RWPE1 (cell line): ENCODE data around the gene SLC9A1.

Experiments
- CTCF ChIA-PET: fragments of 350-600 bp; sonication (Branson Sonifier 250); formaldehyde crosslinking; extraction: SDS; loops from one replicate; lab custom pipeline; 2021; lab: Yijun Ruan, JAX
- POLR2A ChIA-PET: fragments of 400-600 bp; formaldehyde crosslinking; extraction: SDS; loops from one replicate; lab custom pipeline; 2020; ENCODE audit warnings: antibody characterized with exemption; ENCODE audit not compliant: low non-redundant PET; lab: Yijun Ruan, JAX
- DNase-seq: peaks from one replicate; pipeline ENCODE4 v3.0.0; 2012; ENCODE audit warnings: low spot score
- H3K27ac ChIP-seq: fragments of 450-650 bp; 2 replicates; pipeline ENCODE4 v1.5.1; 2017
- TF ChIP-seq, protein P1 (sequence below): fragments of 450-650 bp; conservative IDR thresholded peaks from 2 replicates; pipeline ENCODE4 v1.5.1; 2017; ENCODE audit warnings: low read depth, mild to moderate bottlenecking

SLC9A1 gene

DNA sequence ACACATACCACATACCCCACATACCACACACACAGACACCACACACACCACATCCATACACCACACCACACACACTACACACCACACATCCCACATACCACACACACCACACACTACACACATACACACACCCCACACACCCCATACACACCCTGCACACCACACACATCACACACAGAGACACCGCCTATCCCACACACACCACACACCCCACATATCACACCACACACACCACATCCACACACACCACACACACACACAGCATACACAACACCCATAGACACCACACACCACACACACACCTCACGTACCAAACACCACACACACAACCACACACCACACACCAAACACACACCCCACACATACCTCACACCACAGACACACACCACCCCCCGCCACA lies 68.3 kb downstream of the SLC9A1 start:
- TF ChIP-seq, protein P1, sequence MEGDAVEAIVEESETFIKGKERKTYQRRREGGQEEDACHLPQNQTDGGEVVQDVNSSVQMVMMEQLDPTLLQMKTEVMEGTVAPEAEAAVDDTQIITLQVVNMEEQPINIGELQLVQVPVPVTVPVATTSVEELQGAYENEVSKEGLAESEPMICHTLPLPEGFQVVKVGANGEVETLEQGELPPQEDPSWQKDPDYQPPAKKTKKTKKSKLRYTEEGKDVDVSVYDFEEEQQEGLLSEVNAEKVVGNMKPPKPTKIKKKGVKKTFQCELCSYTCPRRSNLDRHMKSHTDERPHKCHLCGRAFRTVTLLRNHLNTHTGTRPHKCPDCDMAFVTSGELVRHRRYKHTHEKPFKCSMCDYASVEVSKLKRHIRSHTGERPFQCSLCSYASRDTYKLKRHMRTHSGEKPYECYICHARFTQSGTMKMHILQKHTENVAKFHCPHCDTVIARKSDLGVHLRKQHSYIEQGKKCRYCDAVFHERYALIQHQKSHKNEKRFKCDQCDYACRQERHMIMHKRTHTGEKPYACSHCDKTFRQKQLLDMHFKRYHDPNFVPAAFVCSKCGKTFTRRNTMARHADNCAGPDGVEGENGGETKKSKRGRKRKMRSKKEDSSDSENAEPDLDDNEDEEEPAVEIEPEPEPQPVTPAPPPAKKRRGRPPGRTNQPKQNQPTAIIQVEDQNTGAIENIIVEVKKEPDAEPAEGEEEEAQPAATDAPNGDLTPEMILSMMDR, result no peak
- POLR2A ChIA-PET, result no interaction called here

GRCh38 chr1:27086026-27086425 lies 68.9 kb downstream of the SLC9A1 start:
- H3K27ac ChIP-seq, result no peak overlapping the region
- CTCF ChIA-PET, result no interaction called here

More for the DNA sequence above, 68.3 kb downstream of the SLC9A1 start:
- DNase-seq, result no peak
- CTCF ChIA-PET, result interaction anchor here (0.7 kb wide), 1 partner anchor 409 kb away, joined by 3 read pairs; no protein-coding TSS in a partner anchor
- H3K27ac ChIP-seq, result no peak overlapping the region

GRCh38 chr1:27084107-27084506 lies 70.8 kb downstream of the SLC9A1 start:
- H3K27ac ChIP-seq, result no peak overlapping the region
- CTCF ChIA-PET, result no interaction called here
- POLR2A ChIA-PET, result no interaction called here
- TF ChIP-seq, protein P1, result no peak
- DNase-seq, result no peak

More at GRCh38 chr1:27086026-27086425, 68.9 kb downstream of the SLC9A1 start:
- TF ChIP-seq, protein P1, result no peak
- POLR2A ChIA-PET, result no interaction called here
- DNase-seq, result no peak

GRCh38 chr1:27077968-27078367 lies 77.0 kb downstream of the SLC9A1 start:
- CTCF ChIA-PET, result interaction anchor here (0.7 kb wide), 1 partner anchor 67 kb away, joined by 5 read pairs; no protein-coding TSS in a partner anchor
- no peak for DNase-seq
- POLR2A ChIA-PET, result no interaction called here
- H3K27ac ChIP-seq, result no peak overlapping the region
- TF ChIP-seq, protein P1, result no peak

GRCh38 chr1:27076803-27077202 lies 78.1 kb downstream of the SLC9A1 start:
- POLR2A ChIA-PET, result no interaction called here
- TF ChIP-seq, protein P1, result no peak
- CTCF ChIA-PET, result interaction anchor here (0.8 kb wide), 1 partner anchor 31 kb away, joined by 3 read pairs; no protein-coding TSS in a partner anchor
- no peak overlapping the region for H3K27ac ChIP-seq
- DNase-seq, result no peak

DNA sequence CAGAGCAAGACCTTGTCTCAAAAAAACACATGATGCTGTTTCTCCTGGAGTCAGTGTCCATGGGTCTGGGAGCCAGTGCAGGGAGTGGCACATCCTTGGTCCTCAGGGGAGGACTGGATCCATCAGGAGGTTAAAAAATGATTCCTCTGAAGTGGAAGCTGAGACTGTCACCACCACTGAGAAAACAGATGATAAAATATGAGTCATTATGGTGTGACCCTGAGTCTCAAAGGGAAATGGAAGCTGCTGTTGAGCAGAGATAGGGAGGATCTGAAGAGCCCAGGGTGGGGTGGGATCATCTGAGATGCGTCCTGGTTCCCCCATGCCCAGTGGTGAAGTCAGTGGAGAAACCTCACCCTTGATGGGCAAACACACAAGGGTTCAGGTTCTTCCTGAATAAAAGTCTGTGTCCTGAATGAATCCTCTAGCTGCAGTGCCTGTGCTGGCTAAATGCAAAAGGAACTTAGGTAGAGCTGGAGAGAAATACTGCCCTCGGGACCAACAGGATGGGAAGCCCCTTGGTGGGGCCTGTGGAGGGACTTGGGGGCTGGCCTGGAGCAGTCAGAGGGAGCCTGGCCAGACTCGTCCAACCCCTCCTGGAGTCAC lies 80.6 kb downstream of the SLC9A1 start:
- ChIA-PET CTCF (interaction anchor here (0.5 to 0.7 kb wide), 2 partner anchors 107 to 948 kb away, joined by 4 read pairs; no protein-coding TSS in a partner anchor), POLR2A (no interaction called here)
- no peak overlapping the region; the same call in 1 of the 2 replicates for H3K27ac ChIP-seq
- TF ChIP-seq, protein P1, result no peak
- DNase-seq, result no peak
